ENCODE measurements around the gene ASB17. TPM values are rescaled to one million over a fixed set of nuclear protein-coding genes. Genes with fewer than 3 reads are reported as not detected.
"Not testable (repeated sequence)": the region's sequence is repeated elsewhere in the genome, so short reads cannot be mapped to it uniquely, and the experiment has no call there.

The ASB17 gene
- total RNA-seq, result not detected in 2 replicates

- Mint-ChIP-seq H3K27ac (no peak within 1 kb of the TSS), H3K27me3 (ENCODE audit: insufficient read depth) (no peaks in the 10 kb centered on the region)
These were observed at the start of gene ASB17 for GRCh38 chr1:75932304-75932703. Gene ASB17, minus strand, starts transcription at chr1:75932404. Its CDS starts 113 bp downstream, at chr1:75932291.

GRCh38 chr1:75980972-75981897 is 49.0 kb upstream of the ASB17 start:
- H3K9me3 Mint-ChIP-seq, result no peaks in the 10 kb centered on the region
- H3K4me3 Mint-ChIP-seq, result no peak overlapping the region
- H3K27ac Mint-ChIP-seq, result no peak overlapping the region
- H3K36me3 Mint-ChIP-seq (ENCODE audit: low read depth), result no peaks in the 10 kb centered on the region
- DNase-seq (ENCODE audit: low spot score), result no peak
- intact Hi-C loops (cut with micrococcal nuclease), result no loop called here
- H3K27me3 Mint-ChIP-seq (ENCODE audit: insufficient read depth), result peaks cover 2% of the 10 kb centered on the region
- no peaks in the 10 kb centered on the region for H3K4me1 Mint-ChIP-seq (ENCODE audit: low read depth)

More at GRCh38 chr1:75932304-75932703, at the start of gene ASB17:
- DNase-seq (ENCODE audit: low spot score), result no peak
- intact Hi-C loops (cut with micrococcal nuclease), result no loop called here
- no peaks in the 10 kb centered on the region for H3K9me3 Mint-ChIP-seq
- no peaks in the 10 kb centered on the region for H3K36me3 Mint-ChIP-seq (ENCODE audit: low read depth)
- no peaks in the 10 kb centered on the region for H3K4me1 Mint-ChIP-seq (ENCODE audit: low read depth)
- H3K4me3 Mint-ChIP-seq, result no peak within 1 kb of the TSS

GRCh38 chr1:75970631-75971030 is 38.4 kb upstream of the ASB17 start:
- H3K27me3 Mint-ChIP-seq (ENCODE audit: insufficient read depth), result peaks cover 1% of the 10 kb centered on the region
- H3K36me3 Mint-ChIP-seq (ENCODE audit: low read depth), result no peaks in the 10 kb centered on the region
- H3K4me1 Mint-ChIP-seq (ENCODE audit: low read depth), result no peaks in the 10 kb centered on the region
- DNase-seq (ENCODE audit: low spot score), result no peak
- no peaks in the 10 kb centered on the region for H3K9me3 Mint-ChIP-seq
- H3K27ac Mint-ChIP-seq, result no peak overlapping the region
- H3K4me3 Mint-ChIP-seq, result no peak overlapping the region
- intact Hi-C loops (cut with micrococcal nuclease), result no loop called here

- Mint-ChIP-seq H3K27ac (no peak overlapping the region), H3K27me3 (ENCODE audit: insufficient read depth) (no peaks in the 10 kb centered on the region), H3K4me3 (no peak overlapping the region), H3K4me1 (ENCODE audit: low read depth) (no peaks in the 10 kb centered on the region), H3K9me3 (no peaks in the 10 kb centered on the region), H3K36me3 (ENCODE audit: low read depth) (no peaks in the 10 kb centered on the region)
- intact Hi-C loops (cut with micrococcal nuclease), result no loop called here
- no peak for DNase-seq (ENCODE audit: low spot score)
These were observed 37.3 kb upstream of the ASB17 start for GRCh38 chr1:75969550-75969949.

- Mint-ChIP-seq H3K27ac (no peak overlapping the region), H3K27me3 (ENCODE audit: insufficient read depth) (no peaks in the 10 kb centered on the region), H3K4me3 (no peak overlapping the region), H3K9me3 (no peaks in the 10 kb centered on the region), H3K4me1 (ENCODE audit: low read depth) (no peaks in the 10 kb centered on the region), H3K36me3 (ENCODE audit: low read depth) (no peaks in the 10 kb centered on the region)
- intact Hi-C loops (cut with micrococcal nuclease), result no loop called here
- no peak for DNase-seq (ENCODE audit: low spot score)
These were observed 35.5 kb upstream of the ASB17 start for GRCh38 chr1:75967719-75968118.

- Mint-ChIP-seq H3K36me3 (ENCODE audit: low read depth) (no peaks in the 10 kb centered on the region), H3K9me3 (no peaks in the 10 kb centered on the region), H3K27me3 (ENCODE audit: insufficient read depth) (no peaks in the 10 kb centered on the region), H3K4me1 (ENCODE audit: low read depth) (no peaks in the 10 kb centered on the region), H3K27ac (no peak overlapping the region), H3K4me3 (no peak overlapping the region)
- intact Hi-C loops (cut with micrococcal nuclease), result no loop called here
- no peak for DNase-seq (ENCODE audit: low spot score)
These were observed 32.7 kb upstream of the ASB17 start for GRCh38 chr1:75964760-75965408.

GRCh38 chr1:75964110-75964759 is 32.0 kb upstream of the ASB17 start:
- H3K27me3 Mint-ChIP-seq (ENCODE audit: insufficient read depth); H3K4me1 Mint-ChIP-seq (ENCODE audit: low read depth); H3K9me3 Mint-ChIP-seq; H3K27ac Mint-ChIP-seq; H3K36me3 Mint-ChIP-seq (ENCODE audit: low read depth); DNase-seq (ENCODE audit: low spot score); H3K4me3 Mint-ChIP-seq; intact Hi-C loops (cut with micrococcal nuclease): not testable (repeated sequence)

GRCh38 chr1:75954586-75954985 is 22.4 kb upstream of the ASB17 start:
- Mint-ChIP-seq H3K4me3 (no peak overlapping the region), H3K9me3 (no peaks in the 10 kb centered on the region), H3K27me3 (ENCODE audit: insufficient read depth) (no peaks in the 10 kb centered on the region), H3K36me3 (ENCODE audit: low read depth) (no peaks in the 10 kb centered on the region), H3K27ac (no peak overlapping the region), H3K4me1 (ENCODE audit: low read depth) (no peaks in the 10 kb centered on the region)
- intact Hi-C loops (cut with micrococcal nuclease), result no loop called here
- DNase-seq (ENCODE audit: low spot score), result no peak

- Mint-ChIP-seq H3K27me3 (ENCODE audit: insufficient read depth) (no peaks in the 10 kb centered on the region), H3K4me1 (ENCODE audit: low read depth) (no peaks in the 10 kb centered on the region), H3K27ac (no peak overlapping the region), H3K36me3 (ENCODE audit: low read depth) (no peaks in the 10 kb centered on the region), H3K4me3 (no peak overlapping the region), H3K9me3 (no peaks in the 10 kb centered on the region)
- intact Hi-C loops (cut with micrococcal nuclease), result no loop called here
- no peak for DNase-seq (ENCODE audit: low spot score)
These were observed 21.3 kb upstream of the ASB17 start for GRCh38 chr1:75953461-75953860.

- Mint-ChIP-seq H3K4me3 (no peak overlapping the region), H3K36me3 (ENCODE audit: low read depth) (no peaks in the 10 kb centered on the region), H3K27ac (no peak overlapping the region), H3K4me1 (ENCODE audit: low read depth) (no peaks in the 10 kb centered on the region), H3K9me3 (no peaks in the 10 kb centered on the region), H3K27me3 (ENCODE audit: insufficient read depth) (no peaks in the 10 kb centered on the region)
- intact Hi-C loops (cut with micrococcal nuclease), result no loop called here
- DNase-seq (ENCODE audit: low spot score), result no peak
These were observed 19.8 kb upstream of the ASB17 start for GRCh38 chr1:75952016-75952415.

GRCh38 chr1:75950176-75950575 is 18.0 kb upstream of the ASB17 start:
- Mint-ChIP-seq H3K9me3 (no peaks in the 10 kb centered on the region), H3K4me1 (ENCODE audit: low read depth) (no peaks in the 10 kb centered on the region), H3K27me3 (ENCODE audit: insufficient read depth) (no peaks in the 10 kb centered on the region), H3K27ac (no peak overlapping the region), H3K4me3 (no peak overlapping the region), H3K36me3 (ENCODE audit: low read depth) (no peaks in the 10 kb centered on the region)
- intact Hi-C loops (cut with micrococcal nuclease), result no loop called here
- DNase-seq (ENCODE audit: low spot score), result no peak

- H3K4me3 Mint-ChIP-seq; H3K27ac Mint-ChIP-seq; H3K36me3 Mint-ChIP-seq (ENCODE audit: low read depth); H3K9me3 Mint-ChIP-seq; H3K4me1 Mint-ChIP-seq (ENCODE audit: low read depth); DNase-seq (ENCODE audit: low spot score); H3K27me3 Mint-ChIP-seq (ENCODE audit: insufficient read depth); intact Hi-C loops (cut with micrococcal nuclease): not testable (repeated sequence)
These were observed 10.8 kb upstream of the ASB17 start for GRCh38 chr1:75943037-75943436.

- no peak overlapping the region for H3K27ac Mint-ChIP-seq
- H3K36me3 Mint-ChIP-seq (ENCODE audit: low read depth), result no peaks in the 10 kb centered on the region
- DNase-seq (ENCODE audit: low spot score), result no peak
- peaks cover 4% of the 10 kb centered on the region for H3K9me3 Mint-ChIP-seq
- no peaks in the 10 kb centered on the region for H3K4me1 Mint-ChIP-seq (ENCODE audit: low read depth)
- no peak overlapping the region for H3K4me3 Mint-ChIP-seq
- H3K27me3 Mint-ChIP-seq (ENCODE audit: insufficient read depth), result no peaks in the 10 kb centered on the region
- intact Hi-C loops (cut with micrococcal nuclease), result no loop called here
These were observed 4.8 kb upstream of the ASB17 start for GRCh38 chr1:75937034-75937433.
